ENCODE measurements around the gene TRIM61.
"Not testable (repeated sequence)": the region's sequence is repeated elsewhere in the genome, so short reads cannot be mapped to it uniquely, and the experiment has no call there.

TRIM61 gene
- 0.27 to 0.31 reads per million in 2 donors for total RNA-seq

DNA sequence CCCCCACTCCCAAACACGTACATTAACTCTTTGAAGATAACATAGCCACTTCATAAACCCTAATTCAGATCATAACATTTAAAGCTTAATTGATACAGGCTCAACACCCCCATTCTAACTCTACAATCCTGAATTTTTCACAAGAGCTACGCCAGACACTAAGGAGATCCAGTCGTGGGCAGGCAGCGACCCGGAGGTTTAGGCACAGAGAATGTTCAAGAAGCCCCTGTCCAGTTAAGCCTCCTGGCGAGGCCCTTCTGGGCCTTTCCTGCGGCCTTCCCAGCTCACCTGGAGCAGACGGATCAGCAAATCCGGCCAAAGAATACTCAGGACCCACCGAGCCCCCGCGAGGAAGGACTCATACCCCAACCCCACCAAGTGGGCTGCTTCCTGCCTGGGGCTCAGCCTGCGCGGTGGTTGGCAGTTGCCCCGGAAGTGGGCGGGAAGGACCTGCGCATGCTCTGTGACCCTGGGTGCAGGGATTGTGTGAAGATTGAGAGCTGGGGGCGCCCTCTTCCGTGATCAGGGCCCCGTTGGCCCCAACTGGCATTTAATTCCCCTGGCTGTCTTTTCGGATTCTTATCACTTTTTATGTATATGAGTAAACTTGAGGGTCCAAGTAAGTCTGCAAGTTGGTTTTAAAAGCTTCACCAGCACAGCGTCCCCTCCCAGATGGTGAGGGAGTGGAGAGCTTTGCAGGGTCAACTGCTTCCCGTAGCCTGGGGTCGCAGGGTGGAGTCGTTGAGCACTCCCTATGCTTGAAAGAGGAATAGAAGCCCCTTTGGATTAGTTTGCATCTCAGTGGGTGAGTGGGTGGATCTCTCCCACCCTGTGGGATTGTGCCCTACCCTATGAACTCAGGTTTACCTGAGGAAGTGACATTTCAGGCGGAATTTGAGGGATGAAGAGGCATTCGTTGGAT is at the start of gene TRIM61:
TSS of gene TRIM61 (minus strand) at position 415 of the 922 bp plus-strand sequence. CDS start 7,655 bp downstream, outside the sequence.
- DNase-seq, result peak in 3 of 5 experiments; percentile 4 to 76 (median 5)

DNA sequence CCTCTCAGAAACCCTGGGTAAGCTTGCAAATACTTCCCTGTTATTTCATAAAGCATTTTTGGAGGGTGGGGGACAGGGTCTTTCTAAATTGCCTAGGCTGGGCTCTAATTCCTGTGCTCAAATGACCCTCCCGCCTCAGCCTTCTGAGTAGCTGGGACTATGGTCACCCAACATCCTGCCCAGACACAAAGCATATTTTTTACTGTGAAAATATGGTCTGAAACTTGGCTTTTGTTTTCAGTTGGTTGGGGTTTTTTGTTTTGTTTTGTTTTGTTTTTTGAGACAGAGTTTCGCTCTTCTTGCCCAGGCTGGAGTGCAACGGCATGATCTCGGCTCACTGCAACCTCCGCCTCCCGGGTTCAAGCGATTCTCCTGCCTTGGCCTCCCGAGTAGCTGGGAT is 48.3 kb upstream of the TRIM61 start:
- not testable (repeated sequence) for DNase-seq

DNA sequence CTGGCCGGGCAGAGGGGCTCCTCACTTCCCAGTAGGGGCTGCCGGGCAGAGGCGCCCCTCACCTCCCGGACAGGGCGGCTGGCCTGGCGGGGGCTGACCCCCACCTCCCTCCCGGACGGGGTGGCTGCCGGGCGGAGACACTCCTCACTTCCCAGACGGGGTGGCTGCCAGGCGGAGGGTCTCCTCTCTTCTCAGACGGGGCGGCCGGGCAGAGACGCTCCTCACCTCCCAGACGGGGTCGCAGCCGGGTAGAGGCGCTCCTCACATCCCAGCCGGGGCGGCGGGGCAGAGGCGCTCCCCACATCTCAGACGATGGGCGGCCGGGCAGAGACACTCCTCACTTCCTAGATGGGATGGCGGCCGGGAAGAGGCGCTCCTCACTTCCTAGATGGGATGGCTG is 42.5 kb upstream of the TRIM61 start:
- DNase-seq, result not testable (repeated sequence)

DNA sequence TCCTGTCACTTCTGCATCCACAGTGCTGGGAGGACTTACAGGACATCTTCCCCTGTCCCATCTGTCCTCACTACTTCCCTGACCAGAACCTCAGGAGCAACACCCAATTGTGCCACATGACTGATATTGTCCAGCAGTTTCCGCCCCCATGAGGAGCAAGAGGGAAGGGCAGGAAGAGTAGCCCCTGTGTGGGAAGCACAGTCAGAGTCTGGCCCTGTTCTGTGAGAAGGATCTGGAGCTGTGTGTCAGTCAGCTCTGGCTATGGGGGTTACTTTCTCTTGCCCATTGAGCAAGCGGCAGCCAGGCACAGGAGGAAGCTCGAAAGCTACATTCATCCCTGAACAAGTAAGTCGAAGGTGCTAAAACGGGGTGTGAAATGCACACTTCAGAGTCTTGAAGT is 39.5 kb upstream of the TRIM61 start:
- DNase-seq, result no peak

DNA sequence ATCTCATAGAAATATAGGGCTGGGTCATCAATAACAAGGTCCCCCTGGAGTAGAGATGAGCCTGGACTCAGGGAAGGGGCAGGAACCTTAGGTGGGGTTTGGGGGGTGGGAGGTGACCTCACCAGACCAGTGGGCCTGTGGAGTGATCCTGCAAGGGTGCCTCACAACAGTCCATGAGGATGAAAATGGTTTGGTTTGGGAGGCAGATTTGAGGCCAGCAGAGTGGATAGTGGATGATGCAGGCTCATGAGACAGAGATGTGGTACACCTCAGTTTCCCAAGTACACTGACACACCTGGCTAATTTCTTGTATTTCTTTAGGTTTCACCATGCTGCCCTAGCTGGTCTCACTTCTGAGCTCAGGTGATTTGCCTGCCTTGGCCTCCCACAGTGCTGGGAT is 36.2 kb upstream of the TRIM61 start:
- DNase-seq, result no peak

DNA sequence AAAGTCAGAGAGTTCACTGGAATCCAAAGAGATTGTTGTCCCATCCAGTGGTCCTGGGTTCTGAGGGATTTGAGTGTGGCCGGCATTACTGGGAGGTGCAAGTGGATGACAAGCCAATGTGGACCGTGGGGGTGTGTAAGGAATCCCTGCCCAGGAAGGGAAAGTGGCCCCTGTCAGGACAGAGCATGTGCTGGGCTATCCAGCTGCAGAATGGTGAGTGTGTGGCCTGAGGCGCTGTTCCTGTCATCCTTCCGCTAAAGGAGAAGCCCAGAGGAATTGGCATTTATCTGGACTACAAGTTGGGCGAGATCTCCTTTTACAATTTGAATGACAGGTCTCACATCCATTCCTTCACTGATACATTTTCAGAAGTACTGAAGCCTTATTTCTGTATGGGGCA is 33.9 kb upstream of the TRIM61 start:
- DNase-seq, result no peak

DNA sequence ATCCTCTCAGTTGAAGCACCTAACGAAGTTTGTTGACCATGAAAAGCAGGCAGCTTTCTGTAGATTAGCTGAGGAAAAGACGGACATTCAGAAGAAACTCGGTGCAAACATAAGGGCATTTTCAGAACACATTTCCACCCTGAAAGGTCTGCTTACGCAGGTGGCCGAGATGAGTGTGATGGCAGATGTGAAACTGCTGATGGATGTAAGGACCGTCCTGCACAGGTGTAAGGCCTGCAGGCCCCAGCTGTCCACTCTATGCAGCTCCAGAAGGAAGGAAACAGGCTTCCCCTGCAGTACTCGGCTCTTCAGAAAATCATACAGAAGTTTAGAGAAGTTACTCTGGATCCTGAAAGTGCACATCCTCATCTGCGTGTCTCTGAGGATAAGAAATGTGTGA is 33.5 kb upstream of the TRIM61 start:
- DNase-seq, result no peak

DNA sequence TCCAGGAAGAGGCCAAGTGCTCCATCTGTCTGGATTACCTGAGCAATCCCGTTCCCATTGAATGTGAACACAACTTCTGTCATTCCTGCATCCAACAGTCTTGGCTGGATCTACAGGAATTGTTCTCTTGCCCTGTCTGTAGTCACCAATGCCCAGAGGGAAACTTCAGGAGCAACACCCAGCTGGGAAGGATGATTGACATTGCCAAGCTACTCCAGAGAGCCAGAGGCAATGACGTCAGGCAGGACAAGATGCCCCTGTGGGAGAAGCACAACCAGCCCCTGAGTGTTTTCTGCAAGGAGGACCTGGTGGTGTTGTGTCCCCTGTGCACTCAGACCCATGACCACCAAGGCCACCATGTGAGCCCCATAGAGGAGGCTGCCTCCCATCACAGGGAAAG is 33.0 kb upstream of the TRIM61 start:
- no peak for DNase-seq

DNA sequence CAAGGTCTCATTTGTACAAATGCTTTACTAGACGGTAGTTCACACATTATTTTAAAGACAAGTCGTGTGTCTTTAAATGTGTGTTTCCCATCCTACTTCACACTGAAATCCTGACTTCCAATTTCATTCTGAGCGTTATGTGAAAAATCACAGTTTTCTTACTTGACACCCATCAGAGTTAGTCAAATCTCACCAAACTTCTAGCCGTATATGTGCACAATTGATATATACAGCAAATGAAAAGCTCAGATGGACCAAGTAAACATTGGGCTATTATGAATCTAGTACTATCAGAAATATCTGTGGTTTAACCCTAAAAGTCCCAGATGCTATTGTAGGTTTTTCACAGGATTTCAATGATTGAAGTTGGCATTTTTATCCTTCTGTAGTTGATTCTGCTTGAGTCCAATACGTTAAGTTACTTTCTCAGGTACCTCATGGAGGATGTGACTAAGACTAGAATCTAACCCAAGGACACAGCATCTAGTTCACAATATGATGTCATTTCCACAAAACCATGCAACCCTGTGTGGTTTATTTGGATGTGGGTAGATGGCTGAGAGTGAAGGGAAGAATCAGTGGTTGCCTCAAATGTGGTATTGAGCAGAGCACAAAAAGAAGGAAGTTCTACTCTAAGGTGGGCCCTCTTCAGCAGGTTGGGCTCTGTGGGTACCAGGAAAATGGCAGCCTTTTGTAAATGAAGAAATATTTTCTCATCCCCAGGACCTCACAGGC is 32.2 kb upstream of the TRIM61 start:
- peak in 1 of 5 experiments; percentile 76 for DNase-seq

DNA sequence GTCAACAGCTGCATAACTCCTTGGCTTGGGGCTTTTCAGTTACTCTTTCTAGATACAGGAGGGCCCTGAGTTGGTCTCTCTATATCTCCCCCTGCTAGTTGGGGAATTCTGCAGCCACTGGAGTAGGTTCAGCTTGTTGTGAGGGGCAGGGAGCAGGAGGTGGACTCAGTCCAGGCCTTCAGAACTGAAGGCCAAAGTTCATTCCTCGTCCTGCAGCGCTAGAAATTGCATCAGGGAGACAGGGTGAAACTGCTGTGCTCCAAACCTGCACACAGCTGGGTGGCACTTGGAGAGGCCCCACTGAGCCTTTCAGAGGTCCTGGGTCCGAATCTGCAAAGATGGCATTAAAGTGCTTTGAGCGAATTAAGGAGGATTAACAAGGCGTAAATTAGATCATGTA is 29.4 kb upstream of the TRIM61 start:
- no peak for DNase-seq

DNA sequence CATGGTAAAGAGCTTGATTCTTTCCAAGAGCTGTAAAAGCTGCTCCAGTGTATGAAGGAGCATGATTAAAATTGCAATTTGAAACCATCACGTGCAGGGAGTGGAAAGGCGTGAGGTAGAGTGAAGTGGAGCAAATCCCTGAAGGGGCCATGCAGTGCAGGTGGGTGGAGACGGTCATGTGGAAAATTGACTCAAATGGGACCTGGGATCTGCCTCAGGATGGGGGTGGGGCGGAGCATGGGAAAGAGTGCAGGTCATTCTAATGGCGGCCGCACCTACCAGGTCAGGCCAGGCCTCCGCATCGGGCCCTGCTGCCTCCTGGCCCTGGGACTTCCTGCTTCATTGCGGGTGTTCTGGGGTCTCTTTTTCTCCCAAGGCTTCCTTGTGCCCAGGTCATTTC is 29.0 kb upstream of the TRIM61 start:
- no peak for DNase-seq

DNA sequence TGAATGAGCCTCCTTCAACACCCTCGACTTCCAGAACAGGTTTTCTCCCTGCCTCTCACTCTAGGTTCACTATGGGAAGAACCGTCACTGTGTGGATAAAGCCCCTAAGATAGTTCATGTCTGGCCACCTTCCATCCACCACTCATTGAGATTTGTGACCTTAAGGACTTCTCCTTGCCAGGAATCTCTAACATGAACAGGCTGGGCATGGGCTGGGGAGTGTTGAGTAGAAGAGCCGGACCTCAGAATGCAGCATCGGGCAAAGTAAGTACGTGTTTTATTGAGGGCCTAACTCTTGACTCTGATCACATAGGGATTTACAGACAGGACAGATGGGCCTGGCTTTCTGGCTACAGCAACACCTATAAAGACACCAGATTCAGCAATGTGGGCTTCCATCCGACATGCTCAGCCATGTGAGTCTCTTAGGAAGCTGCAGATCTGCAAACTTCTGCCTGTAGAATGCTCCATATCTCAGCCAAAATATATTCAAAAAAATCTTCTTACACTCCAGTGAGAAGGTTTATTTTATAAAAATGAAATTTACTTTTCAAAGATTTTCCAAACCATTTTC is 28.0 kb upstream of the TRIM61 start:
- DNase-seq, result no peak

DNA sequence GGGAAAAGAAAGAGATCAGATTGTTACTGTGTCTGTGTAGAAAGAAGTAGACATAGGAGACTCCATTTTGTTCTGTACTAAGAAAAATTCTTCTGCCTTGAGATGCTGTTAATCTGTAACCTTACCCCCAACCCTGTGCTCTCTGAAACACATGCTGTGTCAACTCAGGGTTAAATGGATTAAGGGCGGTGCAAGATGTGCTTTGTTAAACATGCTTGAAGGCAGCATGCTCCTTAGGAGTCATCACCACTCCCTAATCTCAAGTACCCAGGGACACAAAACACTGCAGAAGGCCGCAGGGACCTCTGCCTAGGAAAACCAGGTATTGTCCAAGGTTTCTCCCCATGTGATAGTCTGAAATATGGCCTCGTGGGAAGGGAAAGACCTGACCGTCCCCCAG is 24.5 kb upstream of the TRIM61 start:
- DNase-seq, result not testable (repeated sequence)

DNA sequence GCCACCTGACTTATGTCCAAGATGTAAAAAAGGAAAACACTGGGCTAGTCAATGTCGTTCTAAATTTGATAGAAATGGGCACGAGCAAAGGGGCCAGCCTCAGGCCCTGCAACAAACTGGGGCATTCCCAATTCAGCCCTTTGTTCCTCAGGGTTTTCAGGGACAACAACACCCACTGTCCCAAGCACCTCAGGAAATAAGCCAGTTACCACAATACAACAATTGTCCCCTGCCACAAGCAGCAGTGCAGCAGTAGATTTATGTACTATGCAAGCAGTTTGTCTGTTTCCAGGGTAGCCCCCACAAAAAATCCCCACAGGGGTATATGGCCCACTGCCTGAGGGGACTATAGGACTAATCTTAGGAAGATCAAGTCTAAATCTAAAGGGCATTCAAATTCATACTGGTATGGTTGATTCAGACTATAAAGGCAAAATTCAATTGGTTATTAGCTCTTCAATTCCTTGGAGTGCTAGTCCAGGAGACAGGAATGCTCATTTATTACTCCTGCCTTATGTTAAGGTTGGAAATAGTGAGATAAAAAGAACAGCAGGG is 21.1 kb upstream of the TRIM61 start:
- DNase-seq, result not testable (repeated sequence)

DNA sequence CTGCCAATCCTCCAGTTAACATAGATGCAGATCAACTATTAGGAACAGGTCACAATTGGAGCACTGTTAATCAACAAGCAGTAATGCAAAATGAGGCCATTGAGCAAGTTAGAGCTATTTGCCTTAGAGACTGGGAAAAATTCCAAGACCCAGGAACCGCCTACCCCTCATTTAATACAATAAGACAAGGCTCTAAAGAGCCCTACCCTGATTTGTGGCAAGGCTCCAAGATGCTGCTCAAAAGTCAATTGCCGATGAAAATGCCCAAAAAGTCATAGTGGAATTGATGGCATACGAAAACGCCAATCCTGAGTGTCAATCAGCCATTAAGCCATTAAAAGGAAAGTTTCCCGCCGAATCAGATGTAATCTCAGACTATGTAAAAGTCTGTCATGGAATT is 20.5 kb upstream of the TRIM61 start:
- no peak for DNase-seq

DNA sequence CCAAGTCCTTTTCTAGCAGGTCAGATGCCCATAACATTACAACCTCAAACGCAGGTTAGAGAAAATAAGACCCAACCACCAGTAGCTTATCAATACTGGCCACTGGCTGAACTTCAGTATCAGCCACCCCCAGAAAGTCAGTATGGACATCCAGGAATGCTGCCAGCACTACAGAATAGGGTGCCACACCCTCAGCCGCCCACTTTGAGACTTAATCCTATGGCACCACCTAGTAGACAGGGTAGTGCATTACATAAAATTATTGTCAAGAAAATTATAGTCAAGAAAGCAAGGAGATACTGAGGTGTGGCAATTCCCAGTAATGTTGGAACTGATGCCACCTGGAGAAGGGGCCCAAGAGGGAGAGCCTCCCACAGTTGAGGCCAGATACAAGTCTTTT is 19.9 kb upstream of the TRIM61 start:
- DNase-seq, result no peak

DNA sequence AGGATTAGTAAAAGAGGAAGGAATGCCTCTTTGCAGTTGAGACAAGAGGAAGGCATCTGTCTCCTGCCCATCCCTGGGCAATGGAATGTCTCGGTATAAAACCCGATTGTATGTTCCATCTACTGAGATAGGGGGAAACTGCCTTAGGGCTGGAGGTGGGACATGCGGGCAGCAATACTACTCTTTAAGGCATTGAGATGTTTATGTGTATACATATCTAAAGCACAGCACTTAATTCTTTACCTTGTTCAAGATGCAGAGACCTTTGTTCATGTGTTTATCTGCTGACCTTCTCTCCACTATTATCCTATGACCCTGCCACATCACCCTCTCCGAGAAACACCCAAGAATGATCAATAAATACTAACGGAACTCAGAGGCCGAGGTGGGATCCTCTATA is 18.7 kb upstream of the TRIM61 start:
- not testable (repeated sequence) for DNase-seq

DNA sequence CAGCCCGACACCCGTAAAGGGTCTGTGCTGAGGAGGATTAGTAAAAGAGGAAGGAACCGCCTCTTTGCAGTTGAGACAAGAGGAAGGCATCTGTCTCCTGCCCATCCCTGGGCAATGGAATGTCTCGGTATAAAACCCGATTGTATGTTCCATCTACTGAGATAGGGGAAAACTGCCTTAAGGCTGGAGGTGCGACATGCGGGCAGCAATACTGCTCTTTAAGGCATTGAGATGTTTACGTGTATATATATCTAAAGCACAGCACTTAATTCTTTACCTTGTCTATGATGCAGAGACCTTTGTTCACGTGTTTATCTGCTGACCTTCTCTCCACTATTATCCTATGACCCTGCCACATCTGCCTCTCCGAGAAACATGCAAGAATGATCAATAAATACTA is 13.3 kb upstream of the TRIM61 start:
- not testable (repeated sequence) for DNase-seq

DNA sequence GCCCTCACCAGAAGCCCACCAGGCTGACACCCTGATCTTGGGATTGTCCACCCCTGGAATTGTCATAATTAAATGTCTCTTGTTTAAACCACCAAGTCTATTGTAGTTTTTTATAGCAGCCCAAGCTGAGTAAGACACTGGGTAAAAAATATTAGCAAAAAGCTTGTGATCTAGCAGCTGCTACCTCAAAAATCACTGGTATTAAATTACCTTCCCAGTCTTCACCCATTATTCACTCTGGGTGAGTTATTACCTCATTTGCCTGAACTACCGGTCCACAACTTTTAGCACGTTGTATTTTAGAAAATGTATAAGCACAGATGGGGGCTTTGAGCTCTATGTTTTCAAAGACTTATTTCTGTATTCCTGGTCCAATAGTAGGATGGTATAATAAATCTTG is 12.0 kb upstream of the TRIM61 start:
- DNase-seq, result no peak

DNA sequence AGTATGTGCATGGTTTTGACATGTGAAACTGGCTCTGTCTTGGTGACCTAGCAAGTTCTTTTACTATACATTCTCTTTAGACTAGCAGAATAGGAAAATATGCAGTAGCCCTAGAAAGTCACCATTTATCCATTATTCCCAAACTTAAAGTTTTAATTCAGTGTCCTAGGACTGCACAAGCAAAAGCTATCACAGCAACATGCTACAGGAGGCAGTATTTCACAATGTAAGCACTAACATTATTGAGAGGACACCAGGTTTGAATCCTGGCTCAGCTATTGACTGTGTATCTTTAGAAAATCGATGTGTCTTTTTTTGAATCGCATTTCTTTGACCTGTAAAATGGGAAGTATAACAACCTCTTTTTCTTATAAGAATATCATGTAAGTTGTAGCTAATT is 5.5 kb downstream of the TRIM61 start:
- DNase-seq, result not testable (repeated sequence)

DNA sequence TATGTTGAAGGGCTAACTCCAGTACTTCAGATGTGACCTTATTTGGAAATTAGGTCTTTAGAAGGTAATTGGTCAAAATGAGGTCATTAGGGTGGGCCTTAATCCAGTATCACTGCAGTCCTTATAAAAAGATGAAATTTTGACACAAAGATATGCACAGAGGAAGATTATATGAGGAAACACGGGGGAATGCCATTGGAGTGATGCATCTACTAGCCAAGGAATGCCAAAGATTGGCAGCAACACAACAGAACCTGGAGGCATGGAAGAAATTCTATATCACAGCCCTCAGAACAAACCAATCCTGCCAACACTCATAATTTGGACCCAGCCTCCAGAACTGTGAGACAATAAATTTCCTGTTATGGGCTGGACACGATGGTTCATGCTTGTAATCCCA is 17.6 kb downstream of the TRIM61 start:
- DNase-seq, result no peak

DNA sequence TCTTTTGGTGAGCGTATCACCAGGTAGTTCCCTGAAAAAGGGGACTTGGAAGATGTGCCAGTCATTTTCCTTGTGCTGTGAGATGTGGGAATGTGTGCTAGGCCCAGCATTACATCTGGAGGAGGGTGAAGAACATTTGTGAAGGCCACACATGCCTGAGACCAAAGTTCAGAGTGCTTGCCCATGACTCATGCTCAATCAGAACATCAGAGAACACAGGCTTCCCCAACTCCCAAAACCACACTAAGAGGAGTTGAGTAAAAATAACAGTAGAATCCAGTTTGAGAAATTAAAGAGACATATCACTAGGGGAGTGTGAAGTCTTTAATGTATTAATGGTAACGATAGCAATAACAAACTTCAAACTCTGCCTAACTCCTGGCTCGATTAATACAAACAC is 18.0 kb downstream of the TRIM61 start:
- not testable (repeated sequence) for DNase-seq
